Measurements from ENCODE around the gene UBL4A.
A peak's percentile ranks its signal among the peaks of the same experiment; 100 is the strongest.

Gene UBL4A

DNA sequence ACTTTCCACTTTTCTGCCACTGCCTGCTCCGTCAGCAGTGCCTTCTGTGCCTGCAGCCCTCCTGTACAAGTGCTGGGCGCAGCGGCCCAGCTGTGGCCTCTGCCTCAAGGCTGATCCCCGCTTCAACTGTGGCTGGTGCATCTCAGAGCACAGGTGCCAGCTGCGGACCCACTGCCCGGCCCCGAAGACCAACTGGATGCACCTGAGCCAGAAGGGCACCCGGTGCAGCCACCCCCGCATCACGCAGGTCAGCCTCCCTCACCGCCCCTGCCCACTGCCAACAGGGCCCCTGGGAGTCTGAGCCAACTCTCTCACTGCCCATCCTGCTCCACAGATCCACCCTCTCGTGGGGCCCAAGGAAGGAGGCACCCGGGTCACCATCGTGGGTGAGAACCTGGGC is 20.8 kb downstream of the UBL4A start:
- Mint-ChIP-seq H3K9me3 (no peaks in the 10 kb centered on the region), H3K27ac (no peak overlapping the region), H3K4me1 (ENCODE audit: low read depth) (no peaks in the 10 kb centered on the region), H3K27me3 (no peaks in the 10 kb centered on the region), H3K4me3 (no peak overlapping the region), H3K36me3 (ENCODE audit: low read depth) (peaks cover 4% of the 10 kb centered on the region)

GRCh38 chrX:154464806-154465365 is 21.5 kb downstream of the UBL4A start:
- Mint-ChIP-seq H3K4me1 (ENCODE audit: low read depth) (no peaks in the 10 kb centered on the region), H3K4me3 (no peak overlapping the region), H3K27me3 (no peaks in the 10 kb centered on the region), H3K9me3 (no peaks in the 10 kb centered on the region), H3K27ac (no peak overlapping the region), H3K36me3 (ENCODE audit: low read depth) (peaks cover 4% of the 10 kb centered on the region)

GRCh38 chrX:154463611-154464220 is 22.7 kb downstream of the UBL4A start:
- H3K27ac Mint-ChIP-seq: no peak overlapping the region
- no peaks in the 10 kb centered on the region for H3K9me3 Mint-ChIP-seq
- no peak overlapping the region for H3K4me3 Mint-ChIP-seq
- no peaks in the 10 kb centered on the region for H3K4me1 Mint-ChIP-seq (ENCODE audit: low read depth)
- peaks cover 4% of the 10 kb centered on the region for H3K36me3 Mint-ChIP-seq (ENCODE audit: low read depth)
- no peaks in the 10 kb centered on the region for H3K27me3 Mint-ChIP-seq

GRCh38 chrX:154462396-154462795 is 24.0 kb downstream of the UBL4A start:
- Mint-ChIP-seq H3K27me3 (no peaks in the 10 kb centered on the region), H3K4me1 (ENCODE audit: low read depth) (peaks cover 2% of the 10 kb centered on the region), H3K4me3 (no peak overlapping the region), H3K9me3 (no peaks in the 10 kb centered on the region), H3K36me3 (ENCODE audit: low read depth) (peaks cover 4% of the 10 kb centered on the region), H3K27ac (no peak overlapping the region)

- Mint-ChIP-seq H3K9me3 (no peaks in the 10 kb centered on the region), H3K4me3 (peak overlapping the region; percentile 82), H3K4me1 (ENCODE audit: low read depth) (peaks cover 6% of the 10 kb centered on the region), H3K27me3 (no peaks in the 10 kb centered on the region), H3K27ac (no peak overlapping the region), H3K36me3 (ENCODE audit: low read depth) (peaks cover 4% of the 10 kb centered on the region)
Measured at GRCh38 chrX:154460326-154460725, 26.1 kb downstream of the UBL4A start.

DNA sequence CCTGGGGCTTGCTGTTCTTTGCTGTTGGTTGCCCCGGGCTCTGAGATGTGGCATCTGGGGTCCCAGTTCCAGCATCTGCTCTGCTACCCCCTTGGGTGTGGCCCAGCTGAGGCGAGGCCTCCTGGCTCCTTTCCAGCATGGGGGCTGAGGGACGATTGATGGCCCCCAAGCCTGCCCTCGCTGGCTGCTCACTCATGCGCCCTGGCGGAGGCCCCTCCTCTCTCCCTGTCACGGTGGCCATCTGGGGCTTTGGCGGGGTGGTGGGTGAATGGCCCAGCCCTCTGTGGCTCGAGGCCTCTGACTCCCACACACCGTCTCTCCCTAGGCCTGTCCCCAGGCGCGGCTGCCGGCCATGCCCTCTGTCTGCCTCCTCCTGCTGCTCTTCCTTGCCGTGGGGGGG is 26.6 kb downstream of the UBL4A start:
- Mint-ChIP-seq H3K4me3 (peak overlapping the region; percentile 82), H3K36me3 (ENCODE audit: low read depth) (peaks cover 4% of the 10 kb centered on the region), H3K27me3 (no peaks in the 10 kb centered on the region), H3K27ac (no peak overlapping the region), H3K9me3 (no peaks in the 10 kb centered on the region), H3K4me1 (ENCODE audit: low read depth) (peaks cover 6% of the 10 kb centered on the region)

- Mint-ChIP-seq H3K27me3 (no peaks in the 10 kb centered on the region), H3K4me3 (peak overlapping the region; percentile 82), H3K4me1 (ENCODE audit: low read depth) (peaks cover 6% of the 10 kb centered on the region), H3K9me3 (no peaks in the 10 kb centered on the region), H3K27ac (no peak overlapping the region), H3K36me3 (ENCODE audit: low read depth) (peaks cover 4% of the 10 kb centered on the region)
Measured at GRCh38 chrX:154458954-154459778, 27.2 kb downstream of the UBL4A start.

DNA sequence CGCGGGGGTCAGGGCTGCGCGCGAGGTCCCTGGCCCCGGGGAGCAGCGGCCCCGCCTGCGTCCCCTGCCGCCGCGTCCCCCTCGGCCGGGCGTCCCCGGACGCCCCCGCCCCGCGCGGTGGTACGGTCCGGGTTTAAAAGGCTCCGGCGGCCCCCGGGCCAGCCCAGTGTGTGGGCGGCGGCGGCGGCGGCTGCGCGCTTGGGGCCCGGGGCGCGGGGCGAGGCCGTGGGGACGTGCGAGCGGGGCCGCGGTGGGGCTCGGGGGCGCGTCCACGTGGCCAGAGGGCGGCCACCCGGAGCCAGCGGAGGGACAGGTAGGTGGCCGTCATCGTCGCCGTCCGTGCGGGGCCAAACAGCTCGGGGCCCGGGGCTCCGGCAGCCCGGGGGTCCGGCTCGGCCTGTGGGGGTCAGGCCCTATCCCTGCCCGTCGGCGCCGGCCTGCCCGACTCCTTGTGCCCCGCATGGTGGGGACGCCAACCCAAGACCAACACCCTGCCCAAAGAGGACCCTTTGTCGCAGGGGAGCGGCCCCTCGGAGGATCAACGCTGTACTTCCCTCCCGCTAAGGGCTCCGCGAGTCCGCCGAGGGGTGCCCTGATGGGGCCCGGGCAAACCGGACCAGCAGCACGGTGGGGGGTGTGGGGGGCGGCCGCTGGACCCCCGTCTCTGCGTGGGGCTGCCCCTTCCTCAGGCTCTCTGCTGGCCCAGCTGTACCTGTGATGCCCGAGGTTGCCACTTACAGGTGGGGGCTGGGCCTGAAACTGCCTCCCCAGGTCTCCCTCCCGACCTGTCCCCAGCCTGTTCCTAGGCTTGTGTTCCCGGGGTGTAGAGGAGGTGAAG is 28.1 kb downstream of the UBL4A start, which contains the start of gene PLXNA3:
Gene PLXNA3 (plus strand): TSS at position 166 of the 838 bp plus-strand sequence. CDS start 1,903 bp downstream, outside the sequence.
- no peaks in the 10 kb centered on the region for H3K9me3 Mint-ChIP-seq
- peaks cover 4% of the 10 kb centered on the region for H3K36me3 Mint-ChIP-seq (ENCODE audit: low read depth)
- peak within 1 kb of the TSS; percentile 97 for H3K27ac Mint-ChIP-seq
- H3K4me1 Mint-ChIP-seq (ENCODE audit: low read depth): peaks cover 6% of the 10 kb centered on the region
- H3K27me3 Mint-ChIP-seq: no peaks in the 10 kb centered on the region
- H3K4me3 Mint-ChIP-seq: peak within 1 kb of the TSS; percentile 91

DNA sequence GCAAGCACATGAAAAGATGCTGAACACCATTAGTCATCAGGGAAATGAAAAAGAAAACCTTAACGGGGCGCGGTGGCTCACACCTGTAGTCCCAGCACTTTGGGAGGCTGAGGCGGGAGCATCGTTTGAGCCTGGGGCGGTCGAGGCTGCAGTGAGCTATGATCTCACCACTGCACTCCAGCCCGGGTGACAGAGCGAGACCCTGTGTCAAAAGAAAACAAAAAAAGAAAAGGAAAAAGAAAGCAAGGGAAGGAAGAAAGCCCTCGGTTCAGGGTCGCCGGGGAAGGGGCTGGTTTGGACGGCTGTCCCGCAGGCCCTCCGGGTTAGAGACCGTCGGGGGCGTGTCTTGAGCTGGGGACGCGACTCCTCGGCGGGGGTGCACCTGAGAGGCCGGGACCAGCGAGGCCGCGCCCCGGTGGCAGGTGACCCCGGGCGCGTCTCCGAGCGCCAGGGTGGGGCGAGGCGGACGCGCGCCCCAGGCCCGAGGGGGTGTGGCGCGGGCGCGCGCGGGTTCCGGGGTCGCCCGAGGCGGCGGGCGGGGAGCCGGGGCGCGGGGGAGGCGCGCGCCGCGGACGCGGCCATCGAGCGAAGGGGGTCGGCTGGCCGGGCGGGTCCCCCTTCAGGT is 28.8 kb downstream of the UBL4A start:
- Mint-ChIP-seq H3K4me1 (ENCODE audit: low read depth) (peaks cover 6% of the 10 kb centered on the region), H3K27me3 (no peaks in the 10 kb centered on the region), H3K27ac (peak overlapping the region; percentile 97)

DNA sequence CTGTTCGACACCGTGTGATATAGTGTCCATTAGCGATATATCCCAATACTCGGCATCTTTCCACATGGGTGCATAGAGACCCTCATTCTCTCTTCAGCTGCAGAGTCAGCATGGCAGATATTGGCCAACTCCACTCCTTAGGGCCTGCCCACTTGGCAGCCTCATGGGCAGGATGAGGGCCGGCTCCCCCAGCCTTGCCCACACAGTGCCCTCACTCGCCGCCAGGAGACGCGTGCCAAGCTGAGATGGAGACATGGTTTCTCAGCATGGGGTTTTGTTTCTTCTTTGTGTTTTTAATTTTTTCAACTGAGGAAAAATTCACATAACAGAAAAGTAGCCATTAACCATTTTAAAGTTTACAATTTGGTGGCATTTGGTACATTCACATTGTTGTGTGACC is 33.6 kb downstream of the UBL4A start:
- no peaks in the 10 kb centered on the region for H3K36me3 Mint-ChIP-seq (ENCODE audit: low read depth)
- no peaks in the 10 kb centered on the region for H3K27me3 Mint-ChIP-seq
- no peak overlapping the region for H3K4me3 Mint-ChIP-seq
- H3K4me1 Mint-ChIP-seq (ENCODE audit: low read depth): peaks cover 6% of the 10 kb centered on the region
- H3K27ac Mint-ChIP-seq: no peak overlapping the region
- no peaks in the 10 kb centered on the region for H3K9me3 Mint-ChIP-seq

More for the DNA sequence above, 28.8 kb downstream of the UBL4A start:
- H3K9me3 Mint-ChIP-seq: no peaks in the 10 kb centered on the region
- H3K4me3 Mint-ChIP-seq: peak overlapping the region; percentile 91
- peaks cover 4% of the 10 kb centered on the region for H3K36me3 Mint-ChIP-seq (ENCODE audit: low read depth)

DNA sequence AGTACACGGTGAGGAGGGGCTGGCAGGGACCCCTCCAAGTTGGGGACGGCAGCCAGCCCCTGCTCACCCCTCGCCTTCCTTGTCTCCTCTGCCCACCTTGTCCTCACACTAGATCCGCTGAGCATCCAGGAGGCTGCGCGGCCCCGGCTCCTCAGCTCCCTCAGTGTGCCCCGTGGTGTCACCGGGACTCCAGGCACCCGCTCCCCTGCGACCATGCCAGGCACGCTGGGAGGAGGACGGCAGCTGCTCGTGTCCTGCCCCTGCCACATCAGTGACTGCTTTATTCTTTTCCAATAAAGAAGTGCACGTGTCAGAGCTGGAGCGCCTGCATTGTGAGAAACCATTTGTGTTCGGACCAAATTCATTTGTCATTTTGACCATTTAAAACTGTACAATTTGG is 36.1 kb downstream of the UBL4A start:
- no peaks in the 10 kb centered on the region for H3K4me1 Mint-ChIP-seq (ENCODE audit: low read depth)
- H3K9me3 Mint-ChIP-seq: no peaks in the 10 kb centered on the region
- H3K27me3 Mint-ChIP-seq: no peaks in the 10 kb centered on the region
- no peak overlapping the region for H3K27ac Mint-ChIP-seq
- H3K4me3 Mint-ChIP-seq: no peak overlapping the region
- peaks cover 4% of the 10 kb centered on the region for H3K36me3 Mint-ChIP-seq (ENCODE audit: low read depth)

GRCh38 chrX:154449618-154450017 is 36.8 kb downstream of the UBL4A start:
- peaks cover 4% of the 10 kb centered on the region for H3K36me3 Mint-ChIP-seq (ENCODE audit: low read depth)
- no peak overlapping the region for H3K4me3 Mint-ChIP-seq
- H3K27me3 Mint-ChIP-seq: no peaks in the 10 kb centered on the region
- no peak overlapping the region for H3K27ac Mint-ChIP-seq
- no peaks in the 10 kb centered on the region for H3K9me3 Mint-ChIP-seq
- no peaks in the 10 kb centered on the region for H3K4me1 Mint-ChIP-seq (ENCODE audit: low read depth)

DNA sequence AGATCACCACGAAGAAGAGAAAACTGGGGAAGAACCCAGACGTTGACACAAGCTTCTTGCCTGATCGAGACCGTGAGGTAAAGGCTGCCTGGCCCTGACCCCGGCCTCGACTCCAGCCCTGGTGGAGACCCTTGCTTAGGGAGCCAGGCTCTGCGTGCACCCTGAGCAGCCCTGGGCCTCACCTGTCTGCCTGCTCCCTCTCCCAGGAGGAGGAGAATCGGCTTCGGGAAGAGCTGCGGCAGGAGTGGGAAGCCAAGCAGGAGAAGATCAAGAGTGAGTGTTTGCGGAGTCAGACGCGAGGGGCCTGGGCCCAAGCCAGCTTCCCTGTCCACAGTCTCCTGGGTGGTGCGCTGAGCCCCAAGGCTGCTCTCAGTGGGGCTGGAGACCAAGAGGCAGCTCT is 37.9 kb downstream of the UBL4A start:
- no peaks in the 10 kb centered on the region for H3K27me3 Mint-ChIP-seq
- no peak overlapping the region for H3K4me3 Mint-ChIP-seq
- peaks cover 4% of the 10 kb centered on the region for H3K36me3 Mint-ChIP-seq (ENCODE audit: low read depth)
- no peak overlapping the region for H3K27ac Mint-ChIP-seq
- H3K9me3 Mint-ChIP-seq: no peaks in the 10 kb centered on the region
- peaks cover 2% of the 10 kb centered on the region for H3K4me1 Mint-ChIP-seq (ENCODE audit: low read depth)

DNA sequence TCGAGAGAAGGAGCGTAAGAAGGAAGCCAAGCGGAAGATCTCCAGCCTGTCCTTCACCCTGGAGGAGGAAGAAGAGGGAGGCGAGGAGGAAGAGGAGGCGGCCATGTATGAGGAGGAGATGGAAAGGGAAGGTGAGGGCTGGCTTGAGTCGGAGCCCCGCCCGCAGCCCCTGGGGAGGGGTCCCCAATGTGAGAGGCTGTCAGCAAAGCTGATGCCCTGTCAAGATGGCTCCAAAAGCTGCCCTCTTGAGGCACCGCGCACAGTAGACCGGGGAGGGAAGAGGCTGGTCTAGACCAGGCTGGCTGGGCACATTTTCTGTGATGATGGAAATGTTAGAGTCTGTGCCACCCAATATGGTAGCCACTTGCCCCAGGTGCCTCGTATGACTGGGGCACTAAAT is 40.0 kb downstream of the UBL4A start:
- Mint-ChIP-seq H3K27ac (no peak overlapping the region), H3K9me3 (no peaks in the 10 kb centered on the region), H3K36me3 (ENCODE audit: low read depth) (peaks cover 4% of the 10 kb centered on the region), H3K4me3 (no peak overlapping the region), H3K4me1 (ENCODE audit: low read depth) (peaks cover 4% of the 10 kb centered on the region), H3K27me3 (no peaks in the 10 kb centered on the region)

Data from stimulated activated naive CD8-positive, alpha-beta T cell treated with anti-CD3 and anti-CD28 coated beads, Interleukin-15, Interleukin-2, amounts not matched to agents 100 ng/mL and 50 ng/mL, for 24 hours (primary cell).